Upper lobe of right lung (tissue), 1 donor: ENCODE measurements around the gene MRPL14. TPM values are rescaled to one million over a fixed set of nuclear protein-coding genes. Genes with fewer than 3 reads are reported as not detected.

Experiments
- ATAC-seq: fragments of 200-7000 bp; cut with Tn5 transposase; one replicate; pipeline ENCODE4 v1.9.1; 2020; ENCODE audit warnings: mild to moderate bottlenecking, moderate library complexity
- DNase-seq: peaks from one replicate; pipeline ENCODE4 v3.0.0-alpha.2; 2020
- H3K27ac ChIP-seq: fragments of 200-600 bp; one replicate; pipeline ENCODE4 v1.8.0; 2022
- H3K27me3 ChIP-seq: fragments of 200-600 bp; one replicate; pipeline ENCODE4 v1.8.0; 2022; ENCODE audit warnings: mild to moderate bottlenecking
- H3K36me3 ChIP-seq: fragments of 200-600 bp; one replicate; pipeline ENCODE4 v1.8.0; 2022
- H3K4me1 ChIP-seq: fragments of 200-600 bp; one replicate; pipeline ENCODE4 v1.8.0; 2022
- H3K4me3 ChIP-seq: fragments of 200-600 bp; one replicate; pipeline ENCODE4 v1.8.0; 2022; ENCODE audit warnings: mild to moderate bottlenecking
- H3K9me3 ChIP-seq: fragments of 200-600 bp; one replicate; pipeline ENCODE4 v1.8.0; 2022
- intact Hi-C: fragments of 100-400 bp; cut with DNase I; formaldehyde crosslinking; loops from one replicate; pipeline ENCODE4 v1.11.0; 2022
- long read RNA-seq: library from polyadenylated mRNA; unstranded; transcript quantifications from one replicate; pipeline ENCODE4 v2.0.0, GENCODE V29; 2021
- total RNA-seq: library from RNA; stranded (reverse); fragmentation: NEBNext Ultra II Directional; extraction: Animal tissue kit (Norgen Biotek cat#: 25700); gene quantifications from one replicate; pipeline ENCODE4 v1.2.1, GENCODE V29; 2021
- TF ChIP-seq, protein P1 (sequence below): fragments of 200-600 bp; IDR thresholded peaks from one replicate; pipeline ENCODE4 v1.8.0; 2022; ENCODE audit warnings: antibody characterized with exemption
- donor health status: DM: no; HTN: yes; CAD: no; lungs with severe emphysema.

MRPL14 gene
- total RNA-seq = 94.1 TPM
- long read RNA-seq, transcript MRPL14-201 (3 exons, 959 nt) = major isoform, 60 of 80 reads
- long read RNA-seq, partial matches to known transcripts = 3 of 80 reads
- long read RNA-seq, other reads (novel, unspliced or antisense) = 17 of 80 reads

DNA sequence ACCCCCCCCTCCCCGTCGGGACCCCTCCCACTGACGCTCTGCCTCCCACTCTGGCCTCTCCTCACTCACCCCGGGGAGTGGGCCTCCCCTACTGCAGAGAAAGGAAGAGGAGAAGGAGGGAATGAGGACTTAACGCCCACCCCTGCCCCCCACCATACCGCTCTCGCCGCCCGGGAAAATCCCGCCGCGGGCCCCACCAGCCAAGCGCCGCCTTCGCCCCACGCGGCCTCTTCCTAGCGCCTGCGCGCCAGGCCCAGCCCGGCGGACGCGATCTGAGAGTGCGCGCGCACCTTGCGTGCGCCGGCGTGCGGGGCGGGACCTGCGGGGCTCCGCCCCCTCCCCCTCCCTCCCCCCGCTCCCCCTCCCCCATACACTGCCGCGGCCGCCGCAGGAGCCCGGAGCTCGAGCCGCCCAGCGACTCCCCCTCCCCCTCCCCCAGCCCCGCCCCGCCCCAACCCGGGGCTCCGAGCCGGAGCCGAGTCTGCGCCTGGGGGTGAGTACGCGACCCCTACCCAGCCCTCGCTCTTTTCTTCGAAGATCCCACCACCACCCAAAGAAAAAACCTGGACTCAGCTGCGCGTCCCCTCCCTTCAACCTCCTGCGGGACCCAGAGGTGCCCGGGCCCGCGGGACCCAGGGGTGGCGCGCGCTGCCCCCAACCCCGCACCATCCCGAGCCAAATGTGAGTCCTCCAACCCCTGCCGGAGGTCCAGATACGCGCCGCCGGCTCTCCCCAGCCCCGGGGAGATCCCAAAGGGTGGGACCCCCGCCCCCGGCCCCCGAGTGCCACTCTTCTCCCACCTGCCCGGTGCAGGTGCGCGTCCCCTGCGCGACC lies at the start of gene MRPL14, which contains the start of gene TMEM63B:
MRPL14 (minus strand) TSS at position 267 of the 834 bp plus-strand sequence. CDS start 10,841 bp downstream, outside the sequence.
TMEM63B (plus strand) TSS at position 369 of the 834 bp plus-strand sequence. CDS start 7,031 bp downstream, outside the sequence.
- intact Hi-C loops = no loop called here
- TF ChIP-seq, protein P1, sequence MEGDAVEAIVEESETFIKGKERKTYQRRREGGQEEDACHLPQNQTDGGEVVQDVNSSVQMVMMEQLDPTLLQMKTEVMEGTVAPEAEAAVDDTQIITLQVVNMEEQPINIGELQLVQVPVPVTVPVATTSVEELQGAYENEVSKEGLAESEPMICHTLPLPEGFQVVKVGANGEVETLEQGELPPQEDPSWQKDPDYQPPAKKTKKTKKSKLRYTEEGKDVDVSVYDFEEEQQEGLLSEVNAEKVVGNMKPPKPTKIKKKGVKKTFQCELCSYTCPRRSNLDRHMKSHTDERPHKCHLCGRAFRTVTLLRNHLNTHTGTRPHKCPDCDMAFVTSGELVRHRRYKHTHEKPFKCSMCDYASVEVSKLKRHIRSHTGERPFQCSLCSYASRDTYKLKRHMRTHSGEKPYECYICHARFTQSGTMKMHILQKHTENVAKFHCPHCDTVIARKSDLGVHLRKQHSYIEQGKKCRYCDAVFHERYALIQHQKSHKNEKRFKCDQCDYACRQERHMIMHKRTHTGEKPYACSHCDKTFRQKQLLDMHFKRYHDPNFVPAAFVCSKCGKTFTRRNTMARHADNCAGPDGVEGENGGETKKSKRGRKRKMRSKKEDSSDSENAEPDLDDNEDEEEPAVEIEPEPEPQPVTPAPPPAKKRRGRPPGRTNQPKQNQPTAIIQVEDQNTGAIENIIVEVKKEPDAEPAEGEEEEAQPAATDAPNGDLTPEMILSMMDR = no peak
- Histone ChIP-seq H3K4me1 (peaks cover 30% of the 10 kb centered on the region), H3K27me3 (no peaks in the 10 kb centered on the region), H3K4me3 (peak within 1 kb of the TSS; percentile 89), H3K9me3 (no peaks in the 10 kb centered on the region), H3K27ac (peak within 1 kb of the TSS; percentile 92), H3K36me3 (no peaks in the 10 kb centered on the region)
- DNase-seq (peak; percentile 95), ATAC-seq (peak; percentile 94)

DNA sequence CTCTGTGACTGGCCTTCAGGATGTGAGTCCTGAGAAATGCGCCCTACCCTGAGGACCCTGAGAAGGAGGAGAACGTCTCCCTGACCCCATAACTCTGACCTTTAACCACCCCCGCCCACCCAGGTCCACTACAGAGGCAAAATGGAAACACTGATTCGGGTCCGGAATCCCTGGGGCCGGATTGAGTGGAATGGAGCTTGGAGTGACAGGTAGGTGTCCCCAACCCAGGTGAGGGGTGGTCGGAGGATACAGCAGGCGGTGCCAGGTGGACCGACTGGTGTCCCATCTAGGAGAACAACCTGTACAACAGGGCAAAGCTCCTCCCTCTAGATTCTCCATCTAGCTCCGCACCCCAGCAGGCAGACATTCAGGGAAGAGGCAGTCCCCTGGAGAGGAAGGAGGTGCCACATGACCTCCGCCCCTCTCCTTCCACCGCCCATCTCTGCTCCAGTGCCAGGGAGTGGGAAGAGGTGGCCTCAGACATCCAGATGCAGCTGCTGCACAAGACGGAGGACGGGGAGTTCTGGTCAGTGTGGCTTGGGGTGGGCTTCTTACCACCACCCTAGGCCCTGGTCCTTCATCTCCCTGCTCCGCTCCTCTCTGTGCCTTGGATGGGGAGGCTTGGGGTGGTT lies 49.0 kb upstream of the MRPL14 start:
- Histone ChIP-seq H3K27me3 (no peaks in the 10 kb centered on the region), H3K36me3 (no peaks in the 10 kb centered on the region), H3K4me1 (peaks cover 7% of the 10 kb centered on the region), H3K4me3 (no peak overlapping the region), H3K9me3 (no peaks in the 10 kb centered on the region), H3K27ac (no peak overlapping the region)
- intact Hi-C loops = no loop called here
- DNase-seq = no peak
- peak; percentile 9 for ATAC-seq
- TF ChIP-seq, protein P1 = no peak

DNA sequence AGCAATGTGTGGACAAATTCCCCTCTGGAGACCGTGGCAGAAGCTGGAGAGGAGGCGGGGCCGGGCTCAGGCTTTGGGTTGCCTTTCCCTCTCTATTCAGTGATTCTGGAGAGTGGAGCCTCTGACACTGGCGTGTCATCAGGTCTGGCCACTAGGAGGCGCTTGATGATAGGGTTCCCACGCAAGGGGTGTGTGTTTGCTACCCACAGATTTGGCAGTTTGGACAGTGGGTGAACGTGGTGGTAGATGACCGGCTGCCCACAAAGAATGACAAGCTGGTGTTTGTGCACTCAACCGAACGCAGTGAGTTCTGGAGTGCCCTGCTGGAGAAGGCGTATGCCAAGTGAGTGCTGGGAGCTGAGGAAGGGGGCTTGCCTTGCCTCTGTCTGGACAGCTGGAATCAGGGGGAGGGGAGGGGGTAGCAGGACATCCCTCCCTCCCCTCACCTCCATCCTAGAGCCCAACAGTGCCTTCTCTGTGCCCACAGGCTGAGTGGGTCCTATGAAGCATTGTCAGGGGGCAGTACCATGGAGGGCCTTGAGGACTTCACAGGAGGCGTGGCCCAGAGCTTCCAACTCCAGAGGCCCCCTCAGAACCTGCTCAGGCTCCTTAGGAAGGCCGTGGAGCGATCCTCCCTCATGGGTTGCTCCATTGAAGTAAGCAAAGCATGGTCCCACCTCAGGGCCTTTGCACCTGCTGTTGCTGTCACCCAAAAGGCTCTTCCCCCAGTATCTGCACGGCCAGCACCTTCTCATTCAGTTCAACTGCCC lies 45.7 kb upstream of the MRPL14 start:
- Histone ChIP-seq H3K9me3 (no peaks in the 10 kb centered on the region), H3K4me1 (peaks cover 7% of the 10 kb centered on the region), H3K4me3 (no peak overlapping the region), H3K27ac (no peak overlapping the region), H3K36me3 (no peaks in the 10 kb centered on the region), H3K27me3 (no peaks in the 10 kb centered on the region)
- ATAC-seq (peak; percentile 97), DNase-seq (peak; percentile 89)
- TF ChIP-seq, protein P1 = peak; percentile 88
- intact Hi-C loops = no loop called here

DNA sequence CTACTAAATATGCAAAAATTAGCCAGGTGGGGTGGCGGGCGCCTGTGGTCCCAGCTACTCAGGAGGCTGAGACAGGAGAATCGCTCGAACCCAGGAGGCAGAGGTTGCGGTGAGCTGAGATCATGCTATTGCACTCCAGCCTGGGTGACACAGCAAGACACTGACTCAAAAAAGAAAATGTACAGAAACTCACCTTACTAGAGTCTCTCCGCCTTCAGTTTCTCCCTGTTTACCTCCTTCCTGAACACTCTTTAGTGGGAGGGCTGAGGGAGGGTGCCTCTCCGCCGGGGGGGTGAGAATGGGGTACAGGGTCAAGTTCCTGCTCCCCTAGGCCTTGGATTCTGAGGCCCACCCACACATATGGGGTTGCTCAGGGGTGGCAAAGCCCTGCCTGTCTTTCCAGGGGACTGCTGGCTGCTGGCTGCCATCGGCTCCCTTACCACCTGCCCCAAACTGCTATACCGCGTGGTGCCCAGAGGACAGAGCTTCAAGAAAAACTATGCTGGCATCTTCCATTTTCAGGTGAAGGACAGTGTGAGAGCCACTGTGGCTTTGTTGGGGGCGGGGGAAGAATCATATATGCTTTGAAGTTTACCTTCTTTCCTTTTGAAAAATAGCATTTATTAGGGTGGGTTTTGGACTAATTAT lies 44.8 kb upstream of the MRPL14 start:
- H3K36me3 ChIP-seq = no peaks in the 10 kb centered on the region
- DNase-seq (no peak), ATAC-seq (no peak)
- H3K27me3 ChIP-seq = no peaks in the 10 kb centered on the region
- no peaks in the 10 kb centered on the region for H3K9me3 ChIP-seq
- intact Hi-C loops = no loop called here
- no peak overlapping the region for H3K4me3 ChIP-seq
- TF ChIP-seq, protein P1 = no peak
- H3K4me1 ChIP-seq = peaks cover 7% of the 10 kb centered on the region
- no peak overlapping the region for H3K27ac ChIP-seq
